ENCODE data around the gene ZFAND3.
"Not testable (repeated sequence)": the region's sequence is repeated elsewhere in the genome, so short reads cannot be mapped to it uniquely, and the experiment has no call there.

DNA sequence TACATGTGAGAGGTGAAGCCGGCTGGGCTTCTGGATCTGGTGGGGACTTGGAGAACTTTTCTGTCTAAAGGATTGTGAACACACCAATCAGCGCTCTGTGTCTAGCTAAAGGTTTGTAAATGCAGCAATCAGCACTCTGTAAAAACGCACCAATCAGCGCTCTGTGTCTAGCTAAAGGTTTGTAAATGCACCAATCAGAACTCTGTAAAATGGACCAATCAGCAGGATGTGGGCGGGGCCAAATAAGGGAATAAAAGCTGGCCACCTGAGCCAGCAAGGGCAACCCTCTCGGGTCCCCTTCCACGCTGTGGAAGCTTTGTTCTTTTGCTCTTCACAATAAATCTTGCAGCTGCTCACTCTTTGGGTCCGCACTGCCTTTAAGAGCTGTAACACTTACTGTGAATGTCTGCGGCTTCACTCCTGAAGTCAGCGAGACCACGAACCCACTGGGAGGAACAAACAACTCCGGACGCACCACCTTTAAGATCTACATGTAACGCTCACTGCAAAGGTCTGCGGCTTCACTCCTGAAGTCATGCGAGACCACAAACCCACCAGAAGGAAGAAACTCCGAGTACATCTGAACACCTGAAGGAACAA is 143.1 kb downstream of the ZFAND3 start:
- TF ChIP-seq, protein P1, sequence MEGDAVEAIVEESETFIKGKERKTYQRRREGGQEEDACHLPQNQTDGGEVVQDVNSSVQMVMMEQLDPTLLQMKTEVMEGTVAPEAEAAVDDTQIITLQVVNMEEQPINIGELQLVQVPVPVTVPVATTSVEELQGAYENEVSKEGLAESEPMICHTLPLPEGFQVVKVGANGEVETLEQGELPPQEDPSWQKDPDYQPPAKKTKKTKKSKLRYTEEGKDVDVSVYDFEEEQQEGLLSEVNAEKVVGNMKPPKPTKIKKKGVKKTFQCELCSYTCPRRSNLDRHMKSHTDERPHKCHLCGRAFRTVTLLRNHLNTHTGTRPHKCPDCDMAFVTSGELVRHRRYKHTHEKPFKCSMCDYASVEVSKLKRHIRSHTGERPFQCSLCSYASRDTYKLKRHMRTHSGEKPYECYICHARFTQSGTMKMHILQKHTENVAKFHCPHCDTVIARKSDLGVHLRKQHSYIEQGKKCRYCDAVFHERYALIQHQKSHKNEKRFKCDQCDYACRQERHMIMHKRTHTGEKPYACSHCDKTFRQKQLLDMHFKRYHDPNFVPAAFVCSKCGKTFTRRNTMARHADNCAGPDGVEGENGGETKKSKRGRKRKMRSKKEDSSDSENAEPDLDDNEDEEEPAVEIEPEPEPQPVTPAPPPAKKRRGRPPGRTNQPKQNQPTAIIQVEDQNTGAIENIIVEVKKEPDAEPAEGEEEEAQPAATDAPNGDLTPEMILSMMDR (IDR thresholded peaks at IDR 0.05): not testable (repeated sequence)
- TF ChIP-seq EZH2 (IDR thresholded peaks at IDR 0.05; ENCODE audit: borderline replicate concordance, insufficient read depth, low read depth, low read length, poor library complexity, severe bottlenecking): not testable (repeated sequence)
